ENCODE measurements around the gene WHRN.

WHRN gene

GRCh38 chr9:114427644-114428043, 77.6 kb downstream of the WHRN start:
- no peak for DNase-seq (ENCODE audit: extremely low read depth, low read depth)
- no peak for TF ChIP-seq CTCF (IDR thresholded peaks at IDR 0.05; ENCODE audit: low read depth, low read length)

GRCh38 chr9:114426046-114426948, 79.0 kb downstream of the WHRN start:
- no peak for TF ChIP-seq CTCF (IDR thresholded peaks at IDR 0.05; ENCODE audit: low read depth, low read length)

GRCh38 chr9:114425126-114425525, 80.1 kb downstream of the WHRN start:
- no peak for DNase-seq (ENCODE audit: extremely low read depth, low read depth)
- TF ChIP-seq CTCF (IDR thresholded peaks at IDR 0.05; ENCODE audit: low read depth, low read length): no peak

More at GRCh38 chr9:114426046-114426948, 79.0 kb downstream of the WHRN start:
- DNase-seq (ENCODE audit: extremely low read depth, low read depth): no peak

- no peak for TF ChIP-seq CTCF (IDR thresholded peaks at IDR 0.05; ENCODE audit: low read depth, low read length)
- DNase-seq (ENCODE audit: extremely low read depth, low read depth): no peak
Measured at GRCh38 chr9:114424126-114424525, 81.1 kb downstream of the WHRN start.

- no peak for DNase-seq (ENCODE audit: extremely low read depth, low read depth)
- no peak for TF ChIP-seq CTCF (IDR thresholded peaks at IDR 0.05; ENCODE audit: low read depth, low read length)
Measured at GRCh38 chr9:114423181-114423580, 82.1 kb downstream of the WHRN start.

GRCh38 chr9:114421147-114421546, 84.1 kb downstream of the WHRN start:
- no peak for TF ChIP-seq CTCF (IDR thresholded peaks at IDR 0.05; ENCODE audit: low read depth, low read length)
- no peak for DNase-seq (ENCODE audit: extremely low read depth, low read depth)

GRCh38 chr9:114419796-114420195, 85.5 kb downstream of the WHRN start:
- TF ChIP-seq CTCF (IDR thresholded peaks at IDR 0.05; ENCODE audit: low read depth, low read length): no peak

More at GRCh38 chr9:114419796-114420195, 85.5 kb downstream of the WHRN start:
- no peak for DNase-seq (ENCODE audit: extremely low read depth, low read depth)

Measured in AG09319 (cell line).